Neural progenitor cell (in vitro differentiated cells): Measurements from ENCODE around the gene ZNF224.

Source experiments
- EZH2 ChIP-seq: fragments of 200-600 bp; sonication (generic); IDR thresholded peaks from 2 replicates; pipeline ENCODE4 v1.6.1; 2017; ENCODE audit warnings: antibody characterized with exemption, mild to moderate bottlenecking, moderate library complexity
- EZH2phosphoT487 ChIP-seq: fragments of 200-600 bp; sonication (generic); IDR thresholded peaks from 2 replicates; pipeline ENCODE4 v1.6.1; 2017; ENCODE audit warnings: antibody characterized with exemption
- TF ChIP-seq, protein P1 (sequence below): fragments of 200-600 bp; sonication (generic); IDR thresholded peaks from 2 replicates; pipeline ENCODE4 v1.5.1; 2017; ENCODE audit warnings: antibody characterized with exemption, mild to moderate bottlenecking

- TF ChIP-seq, protein P1, sequence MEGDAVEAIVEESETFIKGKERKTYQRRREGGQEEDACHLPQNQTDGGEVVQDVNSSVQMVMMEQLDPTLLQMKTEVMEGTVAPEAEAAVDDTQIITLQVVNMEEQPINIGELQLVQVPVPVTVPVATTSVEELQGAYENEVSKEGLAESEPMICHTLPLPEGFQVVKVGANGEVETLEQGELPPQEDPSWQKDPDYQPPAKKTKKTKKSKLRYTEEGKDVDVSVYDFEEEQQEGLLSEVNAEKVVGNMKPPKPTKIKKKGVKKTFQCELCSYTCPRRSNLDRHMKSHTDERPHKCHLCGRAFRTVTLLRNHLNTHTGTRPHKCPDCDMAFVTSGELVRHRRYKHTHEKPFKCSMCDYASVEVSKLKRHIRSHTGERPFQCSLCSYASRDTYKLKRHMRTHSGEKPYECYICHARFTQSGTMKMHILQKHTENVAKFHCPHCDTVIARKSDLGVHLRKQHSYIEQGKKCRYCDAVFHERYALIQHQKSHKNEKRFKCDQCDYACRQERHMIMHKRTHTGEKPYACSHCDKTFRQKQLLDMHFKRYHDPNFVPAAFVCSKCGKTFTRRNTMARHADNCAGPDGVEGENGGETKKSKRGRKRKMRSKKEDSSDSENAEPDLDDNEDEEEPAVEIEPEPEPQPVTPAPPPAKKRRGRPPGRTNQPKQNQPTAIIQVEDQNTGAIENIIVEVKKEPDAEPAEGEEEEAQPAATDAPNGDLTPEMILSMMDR: no peak
- TF ChIP-seq EZH2 (no peak), EZH2phosphoT487 (no peak)
These were observed 22.2 kb upstream of the ZNF224 start, which contains the start of gene ZNF284 for GRCh38 chr19:44071824-44072542.
